ENCODE results near the gene SLC12A7.
"Not testable (repeated sequence)": the region's sequence is repeated elsewhere in the genome, so short reads cannot be mapped to it uniquely, and the experiment has no call there.

Gene SLC12A7

GRCh38 chr5:1002836-1003235, 109.0 kb downstream of the SLC12A7 start:
- in situ Hi-C loops (cut with HindIII; ENCODE audit: low sequenced_read_pairs): no loop called here

- in situ Hi-C loops (cut with HindIII; ENCODE audit: low sequenced_read_pairs): no loop called here
Measured at GRCh38 chr5:1002271-1002546, 109.7 kb downstream of the SLC12A7 start.

- in situ Hi-C loops (cut with HindIII; ENCODE audit: low sequenced_read_pairs): no loop called here
Measured at GRCh38 chr5:1001406-1002270, 110.2 kb downstream of the SLC12A7 start.

- in situ Hi-C loops (cut with HindIII; ENCODE audit: low sequenced_read_pairs): not testable (repeated sequence)
Measured at GRCh38 chr5:1000831-1001230, 111.0 kb downstream of the SLC12A7 start.
